ENCODE results near the gene CXCL8. TPM values are rescaled to one million over a fixed set of nuclear protein-coding genes. Genes with fewer than 3 reads are reported as not detected.

CXCL8 gene
- polyA plus RNA-seq, 3 donors: 275 to 604 (median 328) TPM

GRCh38 chr4:73714647-73715046 is 25.7 kb upstream of the CXCL8 start:
- H3K36me3 ChIP-seq (replicated peaks in 1 of 2; ENCODE audit: control insufficient read depth in 1 of 2, insufficient read depth in 2 of 2, low read length in 2 of 2): no peaks in the 10 kb centered on the region
- H3K9me3 Mint-ChIP-seq: no peaks in the 10 kb centered on the region
- no peaks in the 10 kb centered on the region for H3K27me3 Mint-ChIP-seq (ENCODE audit: low read depth in 3 of 3)
- H3K4me1 ChIP-seq (ENCODE audit: control insufficient read depth in 1 of 2, insufficient read depth in 2 of 2, low read length in 2 of 2): peaks cover 28 to 38% of the 10 kb centered on the region in 2 donors
- no peaks in the 10 kb centered on the region for H3K36me3 Mint-ChIP-seq
- H3K27ac Mint-ChIP-seq: no peak overlapping the region
- intact Hi-C loops (cut with micrococcal nuclease): no loop called here
- no peaks in the 10 kb centered on the region for H3K79me2 ChIP-seq (ENCODE audit: insufficient read depth, low read length)
- no peak overlapping the region for H3K4me3 ChIP-seq (replicated peaks in 1 of 3; ENCODE audit: low read depth in 2 of 3, low read length in 3 of 3)
- no peaks in the 10 kb centered on the region for H3K9me3 ChIP-seq (replicated peaks in 1 of 2; ENCODE audit: control insufficient read depth in 1 of 2, insufficient read depth in 1 of 2, low read length in 2 of 2)
- H3K9ac ChIP-seq (ENCODE audit: insufficient read depth, low read length, poor library complexity, severe bottlenecking): no peak overlapping the region
- TF ChIP-seq CTCF (IDR thresholded peaks at IDR 0.05): no peak
- peaks cover 33% of the 10 kb centered on the region for H3K4me1 Mint-ChIP-seq
- H4K20me1 ChIP-seq (ENCODE audit: insufficient read depth, low read length): no peaks in the 10 kb centered on the region
- H3K4me2 ChIP-seq (replicated peaks; ENCODE audit: extremely low read depth, low read length, poor library complexity, severe bottlenecking): no peak overlapping the region
- H2AFZ ChIP-seq (ENCODE audit: insufficient read depth, low read depth, low read length, poor library complexity, severe bottlenecking): no peak overlapping the region
- no CpG with 5 or more reads among the region's 2 CpGs for WGBS (ENCODE audit: insufficient coverage)
- DNase-seq: no peak
- no peak overlapping the region for H3K4me3 Mint-ChIP-seq
- no peaks in the 10 kb centered on the region for H3K27me3 ChIP-seq (ENCODE audit: control insufficient read depth in 2 of 2, insufficient read depth in 2 of 2, low read length in 2 of 2)
- no peak overlapping the region for H3K27ac ChIP-seq (ENCODE audit: low read depth in 1 of 2, low read length in 2 of 2)

GRCh38 chr4:73715659-73716058 is 24.7 kb upstream of the CXCL8 start:
- no peaks in the 10 kb centered on the region for H3K9me3 Mint-ChIP-seq
- WGBS (ENCODE audit: insufficient coverage): no CpG with 5 or more reads among the region's 2 CpGs
- H3K36me3 ChIP-seq (replicated peaks in 1 of 2; ENCODE audit: control insufficient read depth in 1 of 2, insufficient read depth in 2 of 2, low read length in 2 of 2): no peaks in the 10 kb centered on the region
- H3K27me3 Mint-ChIP-seq (ENCODE audit: low read depth in 3 of 3): peaks cover 0 to under 1% (median 0%) of the 10 kb centered on the region in 3 donors
- no peak for TF ChIP-seq CTCF (IDR thresholded peaks at IDR 0.05)
- H3K27ac Mint-ChIP-seq: no peak overlapping the region
- H3K4me3 Mint-ChIP-seq: no peak overlapping the region
- no peak overlapping the region for H3K9ac ChIP-seq (ENCODE audit: insufficient read depth, low read length, poor library complexity, severe bottlenecking)
- no peak overlapping the region for H3K27ac ChIP-seq (ENCODE audit: low read depth in 1 of 2, low read length in 2 of 2)
- H2AFZ ChIP-seq (ENCODE audit: insufficient read depth, low read depth, low read length, poor library complexity, severe bottlenecking): no peak overlapping the region
- H3K4me1 ChIP-seq (ENCODE audit: control insufficient read depth in 1 of 2, insufficient read depth in 2 of 2, low read length in 2 of 2): peaks cover 26 to 40% of the 10 kb centered on the region in 2 donors
- H3K4me3 ChIP-seq (replicated peaks in 1 of 3; ENCODE audit: low read depth in 2 of 3, low read length in 3 of 3): no peak overlapping the region
- intact Hi-C loops (cut with micrococcal nuclease): no loop called here
- H4K20me1 ChIP-seq (ENCODE audit: insufficient read depth, low read length): no peaks in the 10 kb centered on the region
- no peaks in the 10 kb centered on the region for H3K36me3 Mint-ChIP-seq
- H3K4me2 ChIP-seq (replicated peaks; ENCODE audit: extremely low read depth, low read length, poor library complexity, severe bottlenecking): no peak overlapping the region
- no peak for DNase-seq
- H3K9me3 ChIP-seq (replicated peaks in 1 of 2; ENCODE audit: control insufficient read depth in 1 of 2, insufficient read depth in 1 of 2, low read length in 2 of 2): no peaks in the 10 kb centered on the region
- H3K79me2 ChIP-seq (ENCODE audit: insufficient read depth, low read length): no peaks in the 10 kb centered on the region
- H3K27me3 ChIP-seq (ENCODE audit: control insufficient read depth in 2 of 2, insufficient read depth in 2 of 2, low read length in 2 of 2): no peaks in the 10 kb centered on the region
- peaks cover 30% of the 10 kb centered on the region for H3K4me1 Mint-ChIP-seq

All from CD14-positive monocyte (primary cell).